ENCODE measurements around the gene PITPNC1. TPM values are rescaled to one million over a fixed set of nuclear protein-coding genes. Genes with fewer than 3 reads are reported as not detected.

The PITPNC1 gene
- total RNA-seq, 4 donors from 2014 or later: 1.9 to 12.4 (median 5.2) TPM

DNA sequence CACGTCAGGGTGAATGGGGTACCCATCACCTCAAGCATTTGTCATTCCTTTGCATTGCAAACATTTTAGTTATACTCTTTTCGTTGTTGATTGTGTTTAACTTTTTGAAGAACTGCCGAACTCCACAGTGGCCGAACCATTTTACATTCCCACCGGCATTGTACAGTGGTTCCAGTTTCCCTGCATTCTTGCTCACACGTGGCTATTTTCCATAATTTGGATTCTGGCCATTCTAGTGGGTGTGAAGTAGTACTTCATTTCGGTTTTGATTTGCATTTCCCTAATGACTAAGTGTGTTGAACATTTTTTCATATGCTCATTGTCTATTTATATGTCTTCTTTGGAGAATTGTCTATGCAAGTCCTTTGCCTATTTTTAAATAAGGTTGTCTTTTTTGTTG, 353.6 kb downstream of the PITPNC1 start:
- Histone ChIP-seq H3K4me3 (no peak overlapping the region), H3K36me3 (peaks cover 0 to 85% (median 0%) of the 10 kb centered on the region in 3 donors), H3K9me3 (no peaks in the 10 kb centered on the region), H3K27ac (no peak overlapping the region), H3K4me1 (peaks cover 0 to 7% (median 0%) of the 10 kb centered on the region in 4 donors), H3K27me3 (no peaks in the 10 kb centered on the region)
- DNase-seq: no peak
- TF ChIP-seq POLR2A (IDR thresholded peaks at IDR 0.05) (no peak), CTCF (IDR thresholded peaks at IDR 0.05) (no peak)

DNA sequence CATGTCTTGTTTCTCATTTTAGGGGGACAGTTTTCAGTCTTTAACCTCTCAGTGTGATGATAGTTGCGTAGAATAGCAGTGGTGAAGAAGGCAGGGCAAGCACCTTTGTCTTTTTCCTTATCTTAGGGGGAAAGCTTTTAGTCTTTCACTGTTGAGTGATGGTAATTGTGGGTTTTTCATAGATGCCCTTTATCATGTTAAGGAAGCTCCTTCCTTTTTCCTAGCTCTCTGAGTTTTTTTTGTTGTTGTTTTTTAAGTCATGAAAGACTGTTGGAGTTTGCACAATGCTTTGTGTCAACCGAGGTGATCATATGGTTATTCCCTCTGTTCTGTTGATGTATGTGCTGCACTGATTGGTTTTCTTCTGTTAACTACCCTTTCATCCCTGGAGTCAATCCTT, 356.4 kb downstream of the PITPNC1 start:
- H3K27me3 ChIP-seq: no peaks in the 10 kb centered on the region
- DNase-seq: no peak
- no peak overlapping the region for H3K4me3 ChIP-seq
- H3K9me3 ChIP-seq: no peaks in the 10 kb centered on the region
- peaks cover 0 to 85% (median 6%) of the 10 kb centered on the region in 3 donors for H3K36me3 ChIP-seq
- H3K4me1 ChIP-seq: no peaks in the 10 kb centered on the region
- TF ChIP-seq POLR2A (IDR thresholded peaks at IDR 0.05): no peak
- no peak for TF ChIP-seq CTCF (IDR thresholded peaks at IDR 0.05)
- no peak overlapping the region for H3K27ac ChIP-seq

DNA sequence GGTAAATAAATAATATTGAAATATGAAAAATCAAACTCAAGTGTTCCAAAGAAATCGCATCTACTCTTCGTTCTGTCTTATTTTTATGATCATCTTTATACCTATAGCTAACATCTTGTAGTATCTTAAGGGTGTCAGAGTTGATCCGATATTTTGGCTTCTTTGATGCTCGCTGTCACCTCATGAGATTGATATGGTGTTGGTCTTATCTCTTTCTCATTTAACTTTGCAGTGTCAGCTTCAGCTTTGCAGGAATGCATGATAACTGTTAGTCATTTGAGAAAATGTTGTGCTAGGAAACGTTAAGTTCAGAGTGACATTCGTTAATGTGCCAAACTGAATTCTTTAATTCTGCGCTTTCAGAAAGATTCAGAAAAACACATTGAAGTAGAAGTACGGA, 360.1 kb downstream of the PITPNC1 start:
- H3K9me3 ChIP-seq: no peaks in the 10 kb centered on the region
- peaks cover 0 to 85% (median 6%) of the 10 kb centered on the region in 3 donors for H3K36me3 ChIP-seq
- H3K27ac ChIP-seq: no peak overlapping the region
- no peak for DNase-seq
- no peaks in the 10 kb centered on the region for H3K4me1 ChIP-seq
- TF ChIP-seq CTCF (IDR thresholded peaks at IDR 0.05) (no peak), POLR2A (IDR thresholded peaks at IDR 0.05) (no peak)
- no peaks in the 10 kb centered on the region for H3K27me3 ChIP-seq
- H3K4me3 ChIP-seq: no peak overlapping the region

DNA sequence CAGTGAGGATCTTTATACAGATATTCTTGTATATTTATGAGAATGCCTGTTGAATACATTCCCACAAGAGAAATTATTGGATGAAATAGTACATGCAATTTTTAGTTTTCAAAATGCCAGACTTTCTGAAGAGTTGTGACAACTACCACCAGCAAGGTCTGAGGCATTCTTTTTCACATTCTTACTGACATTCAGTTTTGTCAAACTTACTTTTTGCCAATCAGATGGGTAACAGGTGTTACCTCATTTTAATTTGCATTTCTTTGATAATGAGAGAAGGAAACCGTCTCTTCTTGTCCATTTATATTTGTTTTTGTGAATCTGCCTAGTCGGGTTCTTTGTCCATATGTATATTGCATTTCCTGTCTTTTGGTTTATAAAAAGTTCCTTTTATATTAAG, 364.9 kb downstream of the PITPNC1 start:
- TF ChIP-seq POLR2A (IDR thresholded peaks at IDR 0.05) (no peak), CTCF (IDR thresholded peaks at IDR 0.05) (no peak)
- peaks cover 0 to 88% (median 3%) of the 10 kb centered on the region in 3 donors for H3K36me3 ChIP-seq

More for the DNA sequence above, 364.9 kb downstream of the PITPNC1 start:
- DNase-seq: no peak
- no peaks in the 10 kb centered on the region for H3K27me3 ChIP-seq
- no peak overlapping the region for H3K27ac ChIP-seq
- H3K4me3 ChIP-seq: no peak overlapping the region
- no peaks in the 10 kb centered on the region for H3K9me3 ChIP-seq
- H3K4me1 ChIP-seq: peaks cover 0 to 6% (median 0%) of the 10 kb centered on the region in 4 donors

Small RNA genes within 50 kb of the gene (small RNA-seq; reads per million reads assigned to genes)
- gene MIR548AA2: 0 reads per million in 2 donors
- 0 reads per million in 2 donors for gene MIR548D2
- 0 reads per million in 2 donors for gene RF00019
- 0 reads per million in 2 donors for gene RN7SL756P
- 1.2 to 5.2 reads per million in 2 donors for gene SNORA38B

Other genes with a start within 250 kb of the PITPNC1 start
- 100 to 1,000 TPM in 1 of 4 donors, 10 to 100 TPM in 3; 37.1 to 124 (median 58.8) TPM for gene HELZ, start 132.1 kb upstream of the PITPNC1 start, total RNA-seq
- gene PSMD12, start 10.7 kb upstream of the PITPNC1 start, total RNA-seq: 10 to 100 TPM; 15.2 to 23.1 (median 17.1) TPM

Data from Peyer's patch (tissue), 4 donors.